ENCODE data around the gene DCAF7.

GRCh38 chr17:63563339-63563738 is 13.1 kb downstream of the DCAF7 start:
- no peak for TF ChIP-seq GATA3 (IDR thresholded peaks at IDR 0.05; ENCODE audit: low read depth, low read length)
- TF ChIP-seq GATA2 (IDR thresholded peaks at IDR 0.05; ENCODE audit: low read depth, low read length): no peak
